ENCODE results near the gene BDP1.

DNA sequence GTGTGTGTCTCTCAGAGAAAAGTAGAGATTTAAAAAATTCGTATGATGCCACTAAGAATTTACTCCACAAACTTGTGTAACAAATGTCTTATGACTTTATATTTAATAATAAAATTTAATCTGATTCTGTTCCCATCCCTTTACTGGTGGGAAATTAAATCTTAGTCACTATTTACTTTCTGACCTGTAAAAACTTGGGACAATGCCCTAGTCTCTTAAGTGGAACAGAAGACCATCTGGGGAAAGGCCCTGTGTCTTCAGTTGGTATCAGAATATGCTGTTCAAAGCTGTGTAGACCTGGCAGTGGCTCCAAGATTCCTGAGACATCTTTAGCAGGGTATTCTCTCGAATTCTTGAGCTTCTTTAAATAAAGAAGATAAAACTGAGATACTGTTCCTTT is 2.6 kb upstream of the BDP1 start:
- TF ChIP-seq GATA2 (IDR thresholded peaks at IDR 0.05; ENCODE audit: low read depth, low read length) (no peak), GATA3 (IDR thresholded peaks at IDR 0.05; ENCODE audit: low read depth, low read length) (no peak)

Measured in SH-SY5Y (cell line).